GM15510 (cell line): Measurements from ENCODE around the gene LINGO4.

Experiments used
- POLR2A ChIP-seq: IDR thresholded peaks from 3 replicates; pipeline ENCODE4 v1.6.1; 2011; ENCODE audit warnings: borderline replicate concordance; ENCODE audit not compliant: insufficient read length; ENCODE audit errors: extremely low read depth

The LINGO4 gene

GRCh38 chr1:151807766-151808165 is 2.5 kb upstream of the LINGO4 start:
- TF ChIP-seq POLR2A, result no peak

- TF ChIP-seq POLR2A, result no peak
Observed at GRCh38 chr1:151807131-151807530, 1.9 kb upstream of the LINGO4 start.

- no peak for TF ChIP-seq POLR2A
Observed at GRCh38 chr1:151806170-151806569, 951 bp upstream of the LINGO4 start.

GRCh38 chr1:151803915-151804314 is 1.3 kb downstream of the LINGO4 start:
- TF ChIP-seq POLR2A, result no peak

GRCh38 chr1:151803164-151803563 is 2.1 kb downstream of the LINGO4 start:
- TF ChIP-seq POLR2A, result no peak

- no peak for TF ChIP-seq POLR2A
Observed at GRCh38 chr1:151802372-151802771, 2.8 kb downstream of the LINGO4 start.

- no peak for TF ChIP-seq POLR2A
Observed at GRCh38 chr1:151801846-151802245, 3.4 kb downstream of the LINGO4 start.

- TF ChIP-seq POLR2A, result no peak
Observed at GRCh38 chr1:151801310-151801820, 3.9 kb downstream of the LINGO4 start.

GRCh38 chr1:151800830-151801229 is 4.4 kb downstream of the LINGO4 start:
- no peak for TF ChIP-seq POLR2A

GRCh38 chr1:151799179-151800022 is 5.8 kb downstream of the LINGO4 start:
- TF ChIP-seq POLR2A, result no peak

- no peak for TF ChIP-seq POLR2A
Observed at GRCh38 chr1:151798571-151798970, 6.6 kb downstream of the LINGO4 start.

- no peak for TF ChIP-seq POLR2A
Observed at GRCh38 chr1:151790940-151791651, 14.1 kb downstream of the LINGO4 start.

- TF ChIP-seq POLR2A, result peak; percentile 60
Observed at GRCh38 chr1:151790071-151790939, 14.9 kb downstream of the LINGO4 start, which contains the start of gene TDRKH. Gene TDRKH (minus strand): TSS chr1:151790500. CDS start chr1:151783022, 7,478 bp downstream.

- no peak for TF ChIP-seq POLR2A
Observed at GRCh38 chr1:151787689-151788088, 17.5 kb downstream of the LINGO4 start.

- TF ChIP-seq POLR2A, result no peak
Observed at GRCh38 chr1:151783796-151784195, 21.4 kb downstream of the LINGO4 start.

GRCh38 chr1:151782741-151783140 is 22.5 kb downstream of the LINGO4 start:
- TF ChIP-seq POLR2A, result no peak

GRCh38 chr1:151779852-151780251 is 25.4 kb downstream of the LINGO4 start:
- no peak for TF ChIP-seq POLR2A
